GM19455 (cell line): ENCODE results near the gene DNAJC8.
A peak's percentile ranks its signal among the peaks of the same experiment; 100 is the strongest.

ENCODE experiments used
- ATAC-seq: cut with Tn5 transposase; IDR thresholded peaks from one replicate; pipeline ENCODE4 v1.9.1; 2021; ENCODE audit not compliant: unreplicated experiment

DNAJC8 gene

DNA sequence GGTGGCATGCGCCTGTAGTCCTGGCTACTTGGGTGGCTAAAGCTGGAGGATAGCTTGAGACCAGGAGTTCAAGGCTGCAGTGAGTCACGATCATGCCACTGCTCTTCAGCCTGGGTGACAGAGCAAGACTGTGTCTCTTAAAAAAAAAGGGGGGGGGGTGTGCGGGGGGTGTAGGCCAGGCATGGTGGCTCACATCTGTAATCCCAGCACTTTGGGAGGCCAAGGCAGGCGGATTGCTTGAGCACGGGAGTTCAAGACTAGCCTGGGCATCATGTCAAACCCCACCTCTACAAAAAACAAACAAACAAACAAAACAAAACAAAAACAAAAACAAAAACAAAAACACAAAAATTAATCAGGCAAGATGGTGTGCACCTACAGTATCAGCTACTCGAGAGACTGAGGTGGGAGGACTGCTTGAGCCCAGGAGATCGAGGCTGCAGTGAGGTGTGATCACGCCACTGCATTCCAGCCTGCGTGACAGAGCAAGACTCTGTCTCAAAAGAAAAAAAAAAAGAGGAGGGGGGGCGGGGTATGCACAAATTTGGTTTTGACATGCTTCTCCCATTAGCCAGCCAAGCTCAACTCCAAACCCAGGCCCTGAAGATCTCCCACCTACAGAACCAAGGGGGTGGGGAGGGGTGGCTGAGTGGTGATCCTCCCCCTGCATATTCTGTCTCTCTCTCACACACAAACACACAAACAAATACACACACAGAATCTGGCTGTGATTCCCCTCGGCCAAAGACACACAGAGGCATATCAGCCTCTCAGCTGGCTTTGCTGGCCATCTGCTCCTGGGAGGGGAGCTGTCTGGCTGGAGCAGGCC lies 59.5 kb downstream of the DNAJC8 start:
- no peak for ATAC-seq

DNA sequence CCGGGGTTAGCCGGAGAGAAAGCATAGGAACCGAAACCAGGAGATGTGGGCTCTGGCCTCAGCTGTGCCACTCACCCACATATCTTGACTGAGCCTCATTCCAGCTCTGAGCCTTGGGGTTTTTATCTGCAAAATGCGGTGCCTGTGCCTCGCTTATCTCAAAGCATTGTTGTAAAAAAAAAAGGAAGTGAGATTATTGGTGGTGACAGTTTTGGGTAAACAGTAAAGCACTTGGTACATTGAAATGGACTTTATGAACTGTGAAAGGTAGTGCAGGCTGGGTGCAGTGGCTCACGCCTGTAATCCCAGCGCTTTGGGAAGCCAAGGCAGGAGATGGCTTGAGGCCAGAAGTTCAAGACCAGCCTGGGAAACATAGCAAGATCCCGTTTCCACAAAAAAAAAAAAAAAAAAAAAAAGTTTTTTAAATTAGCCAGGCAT lies 60.1 kb downstream of the DNAJC8 start:
- ATAC-seq: peak; percentile 48

DNA sequence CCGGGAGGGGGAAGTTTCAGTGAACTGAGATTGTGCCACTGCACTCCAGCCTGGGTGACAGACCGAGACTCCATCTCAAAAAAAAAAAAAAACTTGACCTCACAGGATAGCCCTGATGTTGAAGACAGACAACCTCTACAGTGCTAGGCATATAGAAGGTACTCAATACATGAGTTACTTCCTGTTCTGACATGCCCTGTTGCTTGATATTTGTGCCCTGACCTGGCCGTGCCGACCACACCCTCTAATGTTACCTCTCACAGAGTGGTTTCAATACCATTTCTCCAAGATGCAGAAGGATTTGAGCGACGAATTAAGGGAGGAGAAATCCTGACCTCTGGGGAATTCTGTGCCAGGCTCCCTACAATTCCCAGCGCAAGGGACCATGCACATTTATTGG lies 61.6 kb downstream of the DNAJC8 start:
- ATAC-seq: no peak

DNA sequence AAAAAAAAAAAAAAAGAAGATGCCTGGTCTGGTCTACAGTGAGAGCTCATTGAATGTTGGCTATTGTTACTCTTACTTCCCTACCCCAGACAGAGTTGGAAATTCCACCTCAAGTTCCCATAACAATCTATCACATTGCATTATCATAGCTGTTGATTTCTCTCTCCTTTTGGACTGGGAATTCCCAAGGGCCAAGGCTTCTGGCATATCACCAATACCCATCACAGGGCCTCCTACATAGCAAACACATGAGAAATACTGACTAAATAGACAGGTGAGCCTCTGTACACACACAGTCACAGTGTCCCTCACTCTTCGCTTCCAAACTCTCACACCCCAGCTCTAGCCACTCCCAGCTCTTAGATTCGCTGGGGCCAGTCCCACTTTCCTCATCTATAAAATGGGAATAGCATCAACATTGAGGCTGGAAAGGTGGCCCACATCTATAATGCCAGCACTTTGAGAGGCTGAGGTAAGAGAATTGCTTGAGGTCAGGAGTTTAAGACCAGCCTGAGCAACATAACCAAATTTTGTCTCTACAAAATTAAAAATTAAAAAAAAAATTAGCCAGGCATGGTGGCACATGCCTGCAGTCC lies 62.7 kb downstream of the DNAJC8 start:
- no peak for ATAC-seq

DNA sequence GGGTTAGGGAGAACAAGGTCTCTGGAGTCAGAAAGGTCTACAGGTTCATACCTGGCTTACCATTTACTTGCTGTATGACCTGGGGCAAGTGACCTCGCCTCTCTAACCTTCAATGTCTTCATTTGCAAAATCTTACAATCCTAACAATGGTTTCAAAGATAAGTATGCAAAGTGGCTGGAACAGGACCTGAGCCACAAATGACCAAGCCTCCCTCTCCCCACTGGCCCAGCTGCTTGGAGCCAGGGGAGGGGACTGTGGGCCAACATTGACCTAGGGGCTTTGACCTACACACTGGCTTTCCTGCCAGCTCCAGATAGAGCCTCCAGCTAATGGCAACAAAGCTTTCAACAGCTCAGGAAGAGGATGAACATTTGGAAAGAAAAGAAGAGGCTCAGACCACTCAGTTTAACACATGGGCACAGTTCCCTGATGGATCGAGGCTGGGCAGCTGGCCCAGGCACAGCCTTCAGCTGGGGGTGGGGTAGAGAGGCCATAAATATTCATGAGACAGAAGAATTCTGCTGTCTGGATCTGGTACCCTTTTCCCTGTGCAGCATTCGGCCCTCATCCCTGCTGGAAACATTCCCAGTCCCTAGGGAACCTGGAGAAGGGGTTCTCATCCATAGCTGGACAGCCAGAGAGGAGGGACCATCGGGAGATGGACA lies 69.2 kb downstream of the DNAJC8 start:
- no peak for ATAC-seq

DNA sequence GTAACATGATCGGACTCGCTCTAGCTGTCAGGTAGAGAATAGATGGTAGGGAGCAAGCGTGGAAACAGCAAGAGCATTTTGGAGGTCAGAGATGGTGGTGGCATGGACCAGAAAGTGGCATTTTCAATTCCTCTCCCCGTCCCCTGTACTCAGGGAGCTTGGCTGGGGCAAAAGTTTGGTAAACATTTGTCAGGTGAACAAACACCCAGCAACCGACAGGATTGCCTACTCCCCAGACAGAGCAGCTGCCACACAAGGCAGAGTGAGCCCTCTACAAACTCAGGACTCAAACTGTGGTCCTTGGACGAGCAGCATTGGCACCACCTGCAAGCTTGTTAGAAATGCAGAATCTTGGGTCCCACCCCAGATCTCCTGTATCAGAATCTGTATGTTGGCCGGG lies 70.7 kb downstream of the DNAJC8 start:
- ATAC-seq: no peak

DNA sequence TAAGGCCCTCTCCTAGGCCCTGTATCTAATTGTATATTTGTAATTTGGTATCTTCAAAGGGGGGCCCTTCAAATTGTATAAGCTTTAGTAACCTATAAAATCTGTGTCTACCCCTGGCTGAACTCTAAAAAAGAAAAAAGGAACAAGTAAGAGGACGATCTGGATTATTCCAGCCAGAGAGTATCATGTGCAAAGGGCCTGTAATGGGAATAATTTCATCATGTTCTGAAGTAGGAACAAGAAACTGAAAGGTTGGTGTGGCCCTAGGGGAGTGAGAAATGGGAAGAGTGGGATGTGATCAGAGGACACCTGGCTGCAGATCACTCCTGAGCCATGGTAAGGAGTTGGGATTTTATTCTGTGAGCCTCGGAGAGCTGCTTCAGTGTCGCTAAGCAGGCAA lies 71.1 kb downstream of the DNAJC8 start:
- ATAC-seq: no peak

DNA sequence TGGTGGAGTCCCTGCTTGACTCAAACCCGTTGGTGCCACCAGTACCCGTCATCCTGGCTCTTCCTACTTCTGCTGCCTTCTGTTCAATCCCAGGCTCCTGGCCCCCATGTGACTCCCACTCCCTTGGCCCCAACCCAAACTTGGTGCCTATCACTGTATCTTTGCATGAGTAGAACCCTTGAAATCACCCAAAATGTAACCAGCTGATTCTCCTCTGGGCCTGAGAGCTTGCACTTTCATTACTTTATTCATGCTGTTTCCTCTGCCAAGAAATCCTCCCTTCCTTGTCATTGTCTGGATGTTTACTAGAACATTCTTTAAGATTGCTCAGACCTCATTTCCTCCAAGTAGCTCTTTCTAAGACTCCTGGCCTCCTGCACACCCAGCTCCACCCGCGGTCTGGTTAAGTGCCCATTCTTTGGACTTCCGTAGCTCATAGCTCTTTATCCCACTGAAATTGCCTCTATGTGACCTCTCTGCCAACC lies 72.0 kb downstream of the DNAJC8 start:
- ATAC-seq: no peak

DNA sequence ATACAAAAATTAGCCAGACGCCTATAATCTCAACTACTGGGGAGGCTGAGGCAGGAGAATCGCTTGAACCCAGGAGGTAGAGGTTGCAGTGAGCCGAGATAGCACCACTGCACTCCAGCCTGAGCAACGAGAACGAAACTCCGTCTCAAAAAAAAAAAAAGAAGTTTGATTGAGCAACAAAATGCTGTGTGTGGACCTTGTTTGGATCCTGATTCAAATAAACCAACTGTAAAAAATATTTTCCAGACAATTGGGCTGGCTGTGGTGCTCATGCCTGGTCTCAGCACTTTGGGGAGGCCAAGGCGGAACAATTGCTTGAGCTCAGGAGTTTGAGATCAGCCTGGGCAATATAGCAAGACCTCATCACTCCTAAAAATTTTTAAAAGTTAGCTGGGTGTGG lies 73.1 kb downstream of the DNAJC8 start:
- no peak for ATAC-seq

DNA sequence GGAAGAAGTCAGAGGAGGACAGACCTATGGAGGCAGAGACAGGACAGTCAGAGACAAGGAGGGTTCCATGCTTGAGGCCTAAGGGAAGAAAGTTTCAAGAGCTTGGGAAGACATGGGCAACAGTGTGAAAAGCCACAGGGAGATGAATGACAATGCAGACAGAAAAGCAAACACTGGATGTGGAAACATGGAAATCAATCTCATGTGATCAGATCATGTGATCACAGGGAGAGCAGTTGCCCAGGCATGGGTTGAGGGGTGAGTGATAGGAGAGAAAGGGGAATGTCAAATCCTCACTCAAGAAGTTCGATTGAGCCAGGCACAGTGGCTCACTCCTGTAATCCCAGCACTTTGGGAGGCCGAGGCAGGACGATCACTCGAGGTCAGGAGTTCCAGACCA lies 73.6 kb downstream of the DNAJC8 start:
- no peak for ATAC-seq

DNA sequence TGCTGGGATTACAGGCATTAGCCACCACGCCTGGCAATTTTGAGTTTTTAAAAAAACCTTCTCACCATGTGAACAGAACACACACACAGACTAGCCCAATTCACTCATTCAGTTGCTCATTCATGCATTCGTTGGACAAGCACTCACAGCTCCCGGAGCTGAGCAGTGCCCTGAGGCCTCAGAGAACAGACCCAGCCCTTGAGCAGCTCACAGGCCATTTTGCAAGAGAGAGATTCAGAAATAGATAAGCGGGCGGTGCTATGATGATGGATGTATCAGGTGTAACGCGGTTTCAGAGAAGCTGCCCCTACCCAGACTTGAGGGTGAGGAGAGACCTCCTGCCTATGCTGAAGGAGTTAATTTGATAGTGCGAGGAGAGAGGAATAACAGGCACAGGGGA lies 74.9 kb downstream of the DNAJC8 start:
- no peak for ATAC-seq

DNA sequence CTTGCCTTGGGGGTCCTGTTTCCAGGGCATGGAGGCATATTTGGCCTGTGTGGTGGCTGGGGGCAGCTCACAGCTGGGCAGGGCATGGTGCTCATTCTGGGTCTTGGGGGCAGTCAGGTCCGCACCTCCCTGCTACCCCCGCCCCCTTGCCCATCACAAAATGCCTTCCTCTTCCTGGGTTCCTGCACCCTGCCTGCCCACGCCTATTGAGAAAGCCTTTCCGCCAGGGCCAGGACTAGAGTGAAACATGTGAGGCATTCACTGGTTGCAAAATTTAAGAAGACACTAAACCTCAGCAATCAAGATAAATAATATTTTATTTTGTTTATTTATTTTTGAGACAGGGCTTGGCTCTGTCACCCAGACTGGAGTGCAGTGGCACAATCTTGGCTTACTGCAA lies 76.0 kb downstream of the DNAJC8 start:
- no peak for ATAC-seq

DNA sequence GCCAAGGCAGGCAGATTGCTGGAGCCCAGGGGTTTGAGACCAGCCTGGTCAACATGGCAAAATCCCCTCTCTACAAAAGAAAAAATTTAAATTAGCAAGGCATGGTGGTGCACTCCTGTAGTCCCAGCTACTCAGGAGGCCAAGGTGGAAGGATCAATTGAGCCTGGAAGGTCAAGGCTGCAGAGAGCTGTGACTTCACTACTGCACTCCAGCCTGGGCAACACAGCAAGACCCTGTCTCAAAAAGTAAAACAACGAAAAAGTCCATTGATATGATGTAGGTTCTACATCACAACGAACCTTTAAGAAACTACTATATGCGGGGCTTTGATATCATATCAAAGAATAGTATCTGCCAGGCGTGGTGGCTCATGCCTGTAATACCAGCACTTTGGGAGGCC lies 77.2 kb downstream of the DNAJC8 start:
- ATAC-seq: no peak

DNA sequence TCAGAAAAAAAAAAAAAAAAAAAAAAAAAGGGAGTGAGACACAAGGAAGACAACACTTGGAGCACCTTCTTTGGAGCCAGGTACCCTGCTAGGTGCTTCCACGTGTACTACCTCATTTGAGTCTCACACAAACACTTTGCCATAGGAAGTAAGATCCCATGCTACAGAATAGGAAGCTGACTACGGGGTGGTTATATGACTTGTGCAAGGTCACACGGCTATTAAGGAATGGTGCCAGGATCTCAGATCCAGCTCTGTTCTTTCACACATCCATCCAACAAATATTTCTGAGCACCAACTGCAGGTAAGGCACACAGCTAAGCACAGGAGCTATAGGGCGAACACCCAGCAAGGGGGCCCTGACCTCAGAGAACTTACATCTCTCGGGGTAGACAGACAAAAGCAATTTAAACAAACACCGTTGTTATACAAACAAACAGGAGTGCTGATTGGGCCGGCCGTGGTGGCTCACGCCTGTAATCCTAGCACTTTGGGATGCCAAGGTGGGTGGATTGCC lies 78.7 kb downstream of the DNAJC8 start:
- ATAC-seq: no peak
